Heart right ventricle (tissue), 16 donors: ENCODE measurements around the gene DYNLT2. TPM values are rescaled to one million over a fixed set of nuclear protein-coding genes. Genes with fewer than 3 reads are reported as not detected.

Experiments used
- ATAC-seq, 8 donors: fragments of 200-7000 bp; cut with Tn5 transposase; one replicate each; pipeline ENCODE4 v1.9.1; 2020; ENCODE audit warnings: mild to moderate bottlenecking in 8 of 8, moderate library complexity in 8 of 8, moderate number of reproducible peaks in 1 of 8
- DNase-seq, 2 donors: peaks; one replicate each; pipeline ENCODE4 v3.0.0-alpha.2; 2020
- H3K27ac ChIP-seq, 10 donors: fragments of 200-600 bp; sonication (generic) in 2 of 10; one replicate each; pipeline versions ENCODE4 v1.5.0 to v1.8.0; 2020 to 2022; ENCODE audit warnings: mild to moderate bottlenecking in 3 of 10
- H3K27me3 ChIP-seq, 7 donors: fragments of 200-600 bp; one replicate each; pipeline ENCODE4 v1.8.0; 2021 to 2022; ENCODE audit warnings: mild to moderate bottlenecking in 2 of 7
- H3K36me3 ChIP-seq, 9 donors: fragments of 200-600 bp; sonication (generic) in 1 of 9; one replicate each; pipeline versions ENCODE4 v1.5.0 to v1.8.0; 2020 to 2022; ENCODE audit warnings: mild to moderate bottlenecking in 2 of 9
- H3K4me1 ChIP-seq, 9 donors: fragments of 200-600 bp; sonication (generic) in 1 of 9; one replicate each; pipeline versions ENCODE4 v1.5.0 to v1.8.0; 2020 to 2022; ENCODE audit warnings: mild to moderate bottlenecking in 4 of 9
- H3K4me3 ChIP-seq, 10 donors: fragments of 200-600 bp; sonication (generic) in 2 of 10; one replicate each; pipeline versions ENCODE4 v1.5.0 to v1.8.0; 2020 to 2022; ENCODE audit warnings: mild to moderate bottlenecking in 7 of 10, moderate library complexity in 2 of 10
- H3K9me3 ChIP-seq, 11 donors: fragments of 200-600 bp in 10 of 11; sonication (generic) in 2 of 11; one replicate each; pipeline versions ENCODE4 v1.5.0 to v1.8.0; 2013 to 2022; ENCODE audit warnings: mild to moderate bottlenecking in 2 of 11, control low read depth in 1 of 11, moderate library complexity in 1 of 11
- CTCF ChIP-seq, 9 donors: fragments of 200-600 bp; sonication (generic) in 2 of 9; IDR thresholded peaks; one replicate each; pipeline versions ENCODE4 v1.5.0 to v1.8.0; 2021 to 2022; ENCODE audit warnings: antibody characterized with exemption in 9 of 9, mild to moderate bottlenecking in 5 of 9, moderate library complexity in 1 of 9
- WGBS, 2 donors: extraction: QIAGEN DNeasy Blood & Tissue Kit; methylation state at CpG; one replicate each; pipeline ENCODE4 v1.1.7; 2013; ENCODE audit warnings: inconsistent platforms in 1 of 2; 5-methylcytosine and 5-hydroxymethylcytosine counted together
- intact Hi-C, 10 donors: fragments of 100-400 bp; cut with DNase I; formaldehyde crosslinking; loops; one replicate each; pipeline versions ENCODE4 v1.11.1 to v1.14.2; 2022
- polyA plus RNA-seq, 2 donors: library from polyadenylated mRNA; stranded (reverse); fragments of 200-250 nt; gene quantifications; one replicate each; pipeline ENCODE4 v1.2.3, GENCODE V29; 2013
- total RNA-seq, 10 donors: library from RNA; stranded (reverse); fragmentation: NEBNext Ultra II Directional in 3 of 10; extraction: Animal tissue kit (Norgen Biotek cat#: 25700) in 3 of 10; gene quantifications; one replicate each; pipeline versions ENCODE4 v1.2.1 to v1.2.4, GENCODE V29; 2021 to 2023
- donor health status: Arrhythmogenic right ventricular cardiomyopathy.
- donor health status: ischemic (EF 13 %, LVEDD 7.1; RV severe dilation, severe dysfunction).
- donor health status: healthy with polysubstance abuse.
- donor health status: DM: no; HTN: yes; CAD: no.
- donor health status: DM: no; HTN: no; CAD: no.
- donor health status: ischemic (EF 25% LVEDD 6.9; RV normal size, moderate dysfunction).
- donor health status: ischemic (EF 25% LVEDD 5.7; RV mildly dilated, moderate dysfunction).
- donor health status: healthy.
- donor health status: DM: yes; HTN: yes; CAD: no.
- donor health status: Ischemic cardiomyopathy.
- donor health status: ischemic (EF 35%, LVEDD 5.7; RV mildly dilated, moderate dysfunction).
- donor health status: nonischemic (EF 11% LVEDD 7.7; RV severe dilation, severe dysfunction).
- donor health status: DM: yes; HTN: yes; CAD: no.
- donor health status: PGD.
- donor health status: ischemic (EF 29% LVEDD 5.4; RV normal size, mild dysfunction).
- donor health status: nonischemic (EF 23%, LVEDD 6.1; RV moderate dilation, normal function).

The DYNLT2 gene
- total and polyA plus RNA-seq, 12 donors: 0.19 to 3.4 (median 0.66) TPM

GRCh38 chr6:169793408-169793807 is 42.0 kb upstream of the DYNLT2 start:
- Histone ChIP-seq H3K9me3 (no peaks in the 10 kb centered on the region), H3K27ac (no peak overlapping the region), H3K36me3 (no peaks in the 10 kb centered on the region), H3K4me3 (no peak overlapping the region), H3K4me1 (peaks cover 0 to 16% (median 10%) of the 10 kb centered on the region in 9 donors), H3K27me3 (peaks cover 0 to 26% (median 15%) of the 10 kb centered on the region in 7 donors)
- ATAC-seq: no peak
- 82% methylated on average over 10 of the region's 10 CpGs for WGBS, 2 donors
- no peak for DNase-seq
- intact Hi-C loops: loop anchor here in 6 of 10 donors (5.0 to 10.0 kb wide), 5 partner anchors 501 to 741 kb away; partner anchors contain the start of gene DLL1 (in 1 of the 6)
- no peak for TF ChIP-seq CTCF (IDR thresholded peaks at IDR 0.05)

GRCh38 chr6:169792306-169793015 is 41.1 kb upstream of the DYNLT2 start:
- intact Hi-C loops: loop anchor here in 6 of 10 donors (5.0 to 10.0 kb wide), 5 partner anchors 502 to 742 kb away; partner anchors contain the start of gene DLL1 (in 1 of the 6)

GRCh38 chr6:169791721-169792131 is 40.4 kb upstream of the DYNLT2 start:
- ATAC-seq: no peak
- H3K36me3 ChIP-seq: no peaks in the 10 kb centered on the region
- WGBS, 2 donors: 58 to 70% methylated on average over 6 of the region's 6 CpGs
- no peak for DNase-seq
- no peak for TF ChIP-seq CTCF (IDR thresholded peaks at IDR 0.05)
- peaks cover 0 to 24% (median 9%) of the 10 kb centered on the region in 7 donors for H3K27me3 ChIP-seq
- no peaks in the 10 kb centered on the region for H3K9me3 ChIP-seq
- intact Hi-C loops: loop anchor here in 7 of 10 donors (2.0 to 10.0 kb wide), 6 partner anchors 503 to 743 kb away; partner anchors contain the start of gene DLL1 (in 1 of the 7)
- peaks cover 0 to 16% (median 10%) of the 10 kb centered on the region in 9 donors for H3K4me1 ChIP-seq
- H3K4me3 ChIP-seq: no peak overlapping the region
- H3K27ac ChIP-seq: no peak overlapping the region

More at GRCh38 chr6:169792306-169793015, 41.1 kb upstream of the DYNLT2 start:
- ATAC-seq: no peak
- DNase-seq: no peak
- Histone ChIP-seq H3K4me3 (no peak overlapping the region), H3K36me3 (no peaks in the 10 kb centered on the region), H3K27ac (no peak overlapping the region), H3K4me1 (peaks cover 0 to 16% (median 10%) of the 10 kb centered on the region in 9 donors), H3K27me3 (peaks cover 0 to 26% (median 9%) of the 10 kb centered on the region in 7 donors), H3K9me3 (no peaks in the 10 kb centered on the region)
- no peak for TF ChIP-seq CTCF (IDR thresholded peaks at IDR 0.05)
- WGBS, 2 donors: 90 to 93% methylated on average over 21 of the region's 21 CpGs

- intact Hi-C loops: loop anchor here in 9 of 10 donors (1.0 to 10.0 kb wide), 7 partner anchors 505 to 745 kb away; partner anchors contain the start of gene DLL1 (in 1 of the 9)
- DNase-seq: peak; percentile 55 to 70
Observed at GRCh38 chr6:169789944-169790927, 38.9 kb upstream of the DYNLT2 start.

More at GRCh38 chr6:169789944-169790927, 38.9 kb upstream of the DYNLT2 start:
- Histone ChIP-seq H3K27ac (peak overlapping the region in 6 of 10 donors; percentile 17 to 68 (median 43)), H3K36me3 (no peaks in the 10 kb centered on the region), H3K27me3 (peaks cover 0 to 24% (median 4%) of the 10 kb centered on the region in 7 donors), H3K4me1 (peaks cover 0 to 16% (median 10%) of the 10 kb centered on the region in 9 donors), H3K4me3 (peak overlapping the region in 9 of 10 donors; percentile 39 to 64 (median 57)), H3K9me3 (no peaks in the 10 kb centered on the region)
- ATAC-seq: peak; percentile 93 to 98 (median 96)
- TF ChIP-seq CTCF (IDR thresholded peaks at IDR 0.05): peak; percentile 90 to 98 (median 96)
- 1 to 3% methylated on average over 61 of the region's 61 CpGs for WGBS, 2 donors
